GM21576 (cell line): Measurements from ENCODE around the gene PDE6G.

Source experiments
- ATAC-seq: cut with Tn5 transposase; IDR thresholded peaks from one replicate; pipeline ENCODE4 v1.9.1; 2021; ENCODE audit warnings: mild to moderate bottlenecking, moderate library complexity; ENCODE audit not compliant: unreplicated experiment

Gene PDE6G

DNA sequence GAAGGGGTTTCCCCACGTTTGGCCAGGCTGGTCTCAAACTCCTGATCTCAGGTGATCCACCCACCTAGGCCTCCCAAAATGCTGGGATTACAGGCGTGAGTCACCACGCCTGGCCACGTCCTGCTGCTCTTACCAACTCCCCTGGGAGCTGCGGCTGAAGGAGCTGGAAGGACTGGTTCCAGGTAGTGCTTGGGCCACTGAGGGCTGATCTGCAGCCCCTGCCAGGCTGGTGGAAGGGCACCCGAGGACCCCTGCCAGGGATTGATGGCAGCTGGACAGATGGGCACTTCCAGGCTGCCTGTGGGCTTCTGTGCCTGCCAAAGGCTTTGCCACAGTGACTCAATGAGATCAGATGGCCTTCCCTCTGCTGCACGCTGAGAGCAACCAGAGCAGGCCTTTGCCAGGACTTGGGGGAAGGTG is 7.7 kb upstream of the PDE6G start:
- no peak for ATAC-seq

DNA sequence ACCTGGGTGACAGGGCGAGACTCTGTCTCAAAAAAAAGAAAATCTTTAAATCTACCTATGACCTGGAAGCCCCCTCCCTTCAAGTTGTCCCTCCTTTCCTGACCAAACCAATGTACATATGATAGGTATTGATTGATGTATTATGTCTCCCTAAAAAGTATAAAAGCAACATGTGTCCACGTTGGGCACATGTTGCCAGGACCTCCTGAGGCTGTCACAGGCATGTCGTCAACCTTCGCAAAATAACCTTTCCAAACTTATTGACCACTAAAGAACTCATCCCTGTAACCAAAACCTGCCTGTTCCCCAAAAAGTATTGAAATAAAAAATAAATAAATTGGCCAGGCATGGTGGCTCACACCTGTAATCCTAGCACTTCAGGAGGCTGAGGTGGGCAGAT is 5.7 kb upstream of the PDE6G start:
- ATAC-seq = no peak

DNA sequence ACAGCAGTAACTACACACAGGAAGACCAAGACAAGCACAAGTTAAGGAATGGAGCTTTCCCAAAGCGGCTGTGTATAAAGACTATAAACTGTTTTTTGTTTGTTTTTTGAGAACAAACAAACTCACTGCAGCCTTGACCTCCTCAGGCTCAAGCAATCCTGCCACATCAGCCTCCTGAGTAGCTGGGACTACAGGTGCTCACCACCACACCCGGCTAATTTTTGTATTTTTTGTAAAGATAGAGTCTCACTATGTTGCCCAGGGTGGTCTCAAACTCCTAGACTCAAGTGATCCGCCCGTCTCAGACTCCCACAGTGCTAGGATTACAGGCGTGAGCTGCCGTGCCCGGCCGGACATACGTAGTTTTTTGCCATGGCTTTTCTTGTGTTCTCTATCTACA is 4.1 kb upstream of the PDE6G start:
- no peak for ATAC-seq

DNA sequence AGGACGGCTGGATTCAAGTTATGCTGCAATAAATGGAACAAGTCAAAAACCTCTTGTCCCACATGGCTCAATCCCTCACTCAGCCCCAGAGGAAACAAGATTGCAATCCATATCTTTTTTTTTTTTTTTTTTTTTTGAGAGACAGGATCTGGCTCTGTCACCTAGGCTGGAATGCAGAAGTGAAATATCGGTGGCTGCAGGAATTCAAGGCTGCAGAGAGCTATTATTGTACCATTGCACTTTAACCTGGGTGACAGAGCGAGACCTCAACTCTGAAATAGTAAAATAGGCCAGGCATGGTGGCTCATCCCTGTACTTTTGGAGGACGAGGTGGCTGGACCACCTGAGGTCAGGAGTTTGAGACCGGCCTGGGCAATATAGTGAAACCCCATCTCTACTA is 2.7 kb upstream of the PDE6G start:
- ATAC-seq = no peak

DNA sequence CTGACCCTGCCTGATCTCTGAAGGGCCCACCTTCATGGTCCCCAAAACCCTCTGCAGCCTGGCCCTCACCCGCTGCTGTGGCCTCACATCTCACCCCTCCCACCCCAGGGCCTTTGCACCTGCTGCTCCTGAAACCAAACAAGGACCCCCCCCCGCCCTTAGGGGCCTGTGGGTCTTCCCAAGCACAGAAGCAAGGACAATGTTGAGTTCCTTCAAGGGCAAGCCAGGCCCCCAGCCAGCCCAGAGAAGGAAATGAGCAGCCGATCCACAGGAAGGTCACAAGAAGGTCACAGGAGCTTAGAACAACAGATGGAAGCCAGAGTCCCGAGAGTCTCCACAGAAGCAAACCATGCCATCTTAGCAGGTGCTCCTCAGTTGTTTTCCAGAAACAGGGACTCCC is 493 bp upstream of the PDE6G start:
- no peak for ATAC-seq

DNA sequence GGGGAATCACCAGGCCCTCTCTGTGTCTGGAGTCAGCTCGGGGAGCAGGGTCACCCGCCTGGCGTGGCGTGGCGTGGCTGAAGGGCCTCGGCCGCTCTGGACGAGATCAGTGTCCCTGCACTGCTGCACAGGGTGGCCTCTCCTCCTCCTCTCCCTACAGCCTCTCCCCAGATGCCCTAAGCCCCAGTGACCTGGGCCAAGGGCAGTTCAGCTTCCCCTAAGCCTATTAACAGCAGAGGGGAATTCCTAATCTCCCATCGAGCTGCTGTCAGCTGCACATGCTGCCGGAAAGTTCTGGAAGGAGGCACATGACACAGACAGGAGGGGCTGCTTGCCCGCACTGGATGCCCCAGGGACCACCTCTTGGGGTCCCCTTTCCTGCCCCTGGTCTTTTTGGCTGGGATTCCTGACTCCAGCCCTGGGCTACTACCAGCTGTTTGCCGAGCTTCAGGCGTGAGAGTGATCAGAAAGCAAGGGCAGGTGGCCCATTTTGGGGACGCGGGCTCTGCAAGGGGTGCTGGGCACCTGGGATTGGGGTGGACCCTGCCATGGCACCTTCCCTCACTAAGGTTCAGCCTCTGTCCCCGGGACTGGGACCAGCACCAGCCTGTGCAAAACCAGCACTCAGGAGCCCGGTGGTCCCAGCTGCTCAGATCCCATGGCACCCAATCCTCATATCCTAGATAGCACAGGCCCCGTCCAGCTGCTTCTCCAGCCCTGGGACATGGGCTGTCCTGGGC is 794 bp downstream of the PDE6G start:
- no peak for ATAC-seq

DNA sequence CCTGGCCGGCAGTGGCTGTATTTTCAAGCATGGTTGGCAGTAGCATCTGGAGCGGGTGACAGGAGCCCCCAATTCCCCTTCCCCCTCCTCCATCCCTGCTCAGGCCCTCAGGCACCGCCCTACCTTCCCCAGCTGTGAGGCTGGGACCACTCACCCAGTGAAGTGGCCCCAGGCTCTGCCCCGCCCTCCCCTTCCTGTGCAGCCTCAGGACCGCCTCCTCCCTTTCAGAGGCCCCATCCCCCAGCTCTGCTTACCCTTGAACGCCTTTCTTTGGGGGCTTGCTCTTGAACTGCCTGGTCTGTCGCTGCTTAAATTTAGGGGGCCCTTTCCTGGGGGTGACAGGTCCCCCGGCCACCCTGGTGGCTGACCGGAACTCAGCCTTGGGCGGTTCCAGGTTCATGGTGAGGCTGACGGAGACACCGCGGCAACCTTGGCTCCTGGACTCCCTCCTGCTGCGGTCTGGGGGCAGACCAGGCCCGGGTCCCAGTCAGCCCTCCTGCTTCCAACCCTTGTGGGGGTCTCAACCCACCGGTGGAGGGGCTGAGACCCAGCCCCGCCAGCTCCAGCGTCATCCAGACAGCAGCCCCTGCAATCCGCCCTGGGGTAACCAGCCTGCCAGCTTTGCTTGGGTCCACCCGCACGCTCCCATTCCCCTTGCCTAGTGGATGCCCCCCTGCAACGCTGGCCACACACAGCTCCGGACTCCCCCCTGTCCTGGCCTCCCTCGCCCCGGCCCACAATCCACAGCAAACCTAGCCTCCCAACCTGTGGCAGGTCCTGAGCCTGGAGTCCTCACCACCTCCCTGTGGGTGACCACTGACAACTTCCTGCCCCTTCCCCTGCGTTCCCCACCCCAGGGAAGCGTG is 3.2 kb downstream of the PDE6G start:
- ATAC-seq = no peak

DNA sequence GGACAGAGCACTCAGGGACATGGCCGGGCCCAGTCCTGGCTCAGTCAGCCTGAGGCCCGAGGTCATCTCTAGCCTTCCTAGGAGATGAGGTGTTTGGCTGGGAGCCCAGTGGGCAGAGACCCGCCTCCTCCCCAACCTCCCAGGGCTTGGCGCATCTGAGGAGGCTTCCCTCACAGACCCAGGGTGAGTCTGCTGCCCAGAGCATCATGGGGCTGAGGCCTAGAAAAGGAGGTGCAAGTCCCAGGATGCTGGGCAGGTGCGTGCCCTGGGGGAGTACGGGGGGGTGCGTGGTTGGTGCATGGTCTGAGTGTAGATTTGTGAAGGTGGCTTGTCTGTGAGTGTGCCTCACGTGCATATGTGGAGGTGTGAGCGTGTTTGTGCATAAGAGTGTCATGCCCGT is 4.7 kb downstream of the PDE6G start:
- ATAC-seq = no peak

DNA sequence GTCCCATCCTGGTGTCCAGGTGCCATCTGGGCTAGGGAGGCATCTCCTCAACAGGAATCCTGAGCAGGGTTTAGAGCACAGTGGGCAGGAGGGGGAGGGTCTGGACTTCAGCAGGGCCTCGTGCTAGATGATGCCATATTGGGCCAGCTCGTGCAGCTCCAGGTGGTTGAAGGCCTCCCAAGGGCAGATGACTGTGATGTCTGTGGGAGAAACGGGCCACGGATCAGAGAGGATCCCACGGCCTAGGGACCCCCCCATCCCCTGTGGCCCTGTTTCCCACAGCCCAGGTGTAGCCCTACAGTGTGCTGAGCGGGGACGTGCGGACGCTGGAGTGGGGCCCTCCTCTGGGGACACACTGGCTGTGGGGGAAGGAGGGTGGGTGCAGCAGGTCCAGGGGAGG is 5.4 kb downstream of the PDE6G start:
- no peak for ATAC-seq

DNA sequence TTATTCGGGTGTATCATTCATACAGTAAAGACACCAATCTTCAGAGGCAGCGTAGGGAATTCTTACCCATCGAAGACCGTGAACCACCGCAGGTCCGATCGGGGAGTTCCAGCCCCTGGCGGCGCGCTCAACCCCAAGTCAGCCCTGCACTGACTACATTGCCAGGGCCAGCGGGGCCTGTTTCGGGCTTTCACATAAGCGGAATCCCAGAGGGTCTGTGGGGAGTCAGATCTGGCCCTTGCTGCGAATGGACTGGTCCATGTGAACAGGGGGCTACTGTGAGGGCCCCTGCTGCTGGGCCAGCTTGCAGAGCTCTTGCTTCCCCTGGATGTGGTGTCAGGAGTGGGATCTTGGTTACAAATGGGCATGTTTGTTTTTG is 7.6 kb downstream of the PDE6G start:
- no peak for ATAC-seq

DNA sequence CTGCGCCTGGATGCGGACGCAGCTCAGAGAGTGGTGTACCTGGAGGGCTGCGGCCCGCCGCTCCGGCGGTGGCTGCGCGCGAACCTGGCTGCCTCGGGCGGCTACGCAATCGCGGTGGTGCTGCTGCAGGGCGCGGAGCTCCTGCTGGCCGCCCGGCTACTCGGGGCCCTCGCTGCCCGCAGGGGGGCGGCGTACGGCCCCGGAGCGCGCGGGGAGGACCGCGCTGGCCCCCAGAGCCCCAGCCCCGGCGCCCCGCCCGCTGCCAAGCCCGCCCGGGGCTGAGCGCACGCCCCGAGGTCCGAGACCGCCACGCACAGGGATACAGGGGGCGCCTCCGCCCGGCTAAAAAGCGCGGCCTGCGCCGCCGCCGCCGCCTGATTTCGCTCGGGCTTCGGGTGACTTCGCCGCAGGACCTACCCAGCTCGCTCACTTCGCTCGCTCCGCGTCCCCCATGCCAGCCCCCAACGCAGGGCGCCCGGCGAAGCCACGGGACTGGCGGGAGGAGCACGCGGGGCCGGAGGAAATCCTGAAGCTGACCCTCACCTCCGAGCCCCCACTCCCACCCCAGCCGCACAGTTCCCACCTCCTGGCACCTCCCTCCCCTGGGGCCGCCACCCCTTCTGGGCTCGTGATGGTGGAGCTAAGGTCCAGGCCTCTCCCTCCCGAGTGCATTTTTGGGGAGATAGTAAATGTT is 8.2 kb downstream of the PDE6G start:
- ATAC-seq = no peak

DNA sequence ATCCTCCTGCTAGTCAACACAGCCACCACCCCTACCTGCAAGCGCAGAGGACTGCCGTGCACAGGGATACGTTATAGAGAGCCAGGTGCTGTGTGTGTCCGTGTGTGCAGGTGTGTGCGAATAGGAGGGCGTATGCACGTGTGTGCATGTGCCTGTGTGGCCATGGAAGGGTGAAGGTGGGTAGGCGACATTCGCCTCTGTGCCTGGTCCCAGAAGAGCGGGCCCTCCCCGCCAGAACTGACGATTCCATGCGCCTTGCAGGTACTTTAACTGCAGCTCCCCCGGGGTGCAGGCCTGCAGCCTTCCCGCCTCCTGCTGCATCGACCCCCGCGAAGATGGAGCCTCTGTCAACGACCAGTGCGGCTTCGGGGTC is 8.7 kb downstream of the PDE6G start:
- ATAC-seq = no peak

DNA sequence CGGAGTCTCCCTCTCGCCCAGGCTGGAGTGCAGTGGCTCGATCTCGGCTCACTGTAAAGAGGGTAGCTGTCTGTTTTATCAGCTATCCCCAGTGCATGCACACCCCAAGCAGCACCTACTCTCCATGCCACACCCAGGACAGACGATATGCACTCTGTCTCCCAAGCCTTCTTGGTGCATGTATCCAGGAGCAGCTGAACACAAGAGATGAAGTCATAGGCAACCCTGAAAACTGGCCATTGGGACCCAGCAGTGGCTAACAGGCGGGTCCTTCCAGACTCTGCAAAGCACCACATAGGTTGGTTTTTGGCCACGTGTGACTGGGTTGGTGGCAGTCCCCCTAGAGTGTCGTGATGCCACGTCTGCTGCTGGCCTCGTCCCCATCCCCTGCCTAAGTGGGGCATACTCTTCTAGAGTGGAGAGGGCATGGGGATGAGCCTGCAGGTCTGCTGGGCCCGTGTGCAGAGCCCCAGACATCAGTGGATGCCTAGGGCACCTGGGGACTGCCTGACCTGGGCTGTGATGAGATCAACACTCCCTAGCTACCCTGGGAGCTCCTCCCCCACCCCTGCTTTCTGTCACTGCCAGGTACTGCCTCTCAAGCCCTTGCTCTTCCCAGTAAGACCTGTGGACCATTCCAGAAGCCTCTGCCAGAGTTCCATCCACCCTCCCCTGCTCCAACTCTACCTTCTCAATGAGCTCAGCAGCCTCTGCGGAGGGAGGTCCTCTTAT is 9.3 kb downstream of the PDE6G start:
- ATAC-seq = no peak

DNA sequence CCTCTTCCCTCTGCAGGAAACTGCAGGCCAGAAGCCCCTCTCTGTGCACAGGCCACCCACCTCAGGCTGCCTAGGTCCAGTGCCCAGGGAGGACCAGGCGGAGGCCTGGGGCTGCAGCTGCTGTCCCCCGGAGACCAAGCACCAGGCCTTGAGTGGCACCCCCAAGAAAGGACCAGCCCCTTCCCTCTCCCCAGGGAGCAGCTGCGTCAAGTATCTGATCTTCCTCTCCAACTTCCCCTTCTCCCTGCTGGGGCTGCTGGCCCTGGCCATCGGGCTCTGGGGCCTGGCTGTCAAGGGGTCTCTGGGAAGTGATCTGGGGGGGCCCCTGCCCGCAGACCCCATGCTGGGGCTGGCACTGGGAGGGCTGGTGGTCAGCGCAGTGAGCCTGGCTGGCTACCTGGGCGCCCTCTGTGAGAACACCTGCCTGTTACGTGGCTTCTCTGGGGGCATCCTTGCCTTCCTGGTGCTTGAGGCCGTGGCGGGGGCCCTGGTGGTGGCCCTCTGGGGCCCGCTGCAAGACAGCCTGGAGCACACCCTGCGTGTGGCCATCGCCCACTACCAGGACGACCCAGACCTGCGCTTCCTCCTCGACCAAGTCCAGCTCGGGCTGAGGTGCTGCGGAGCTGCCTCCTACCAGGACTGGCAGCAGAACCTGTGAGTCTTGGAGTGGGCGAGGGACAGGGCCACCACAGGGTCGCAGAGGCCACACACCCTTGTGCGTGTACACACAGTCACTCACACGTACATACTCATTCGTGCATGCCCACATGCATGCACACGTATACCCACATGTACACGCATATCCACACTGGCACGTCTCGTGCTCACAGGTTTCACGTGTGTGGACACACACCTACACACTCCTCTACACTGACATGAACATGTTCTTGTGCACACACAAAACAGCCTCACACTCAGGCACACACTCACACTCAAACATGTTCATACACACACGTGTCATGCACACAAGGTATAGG is 11.1 kb downstream of the PDE6G start:
- no peak for ATAC-seq

DNA sequence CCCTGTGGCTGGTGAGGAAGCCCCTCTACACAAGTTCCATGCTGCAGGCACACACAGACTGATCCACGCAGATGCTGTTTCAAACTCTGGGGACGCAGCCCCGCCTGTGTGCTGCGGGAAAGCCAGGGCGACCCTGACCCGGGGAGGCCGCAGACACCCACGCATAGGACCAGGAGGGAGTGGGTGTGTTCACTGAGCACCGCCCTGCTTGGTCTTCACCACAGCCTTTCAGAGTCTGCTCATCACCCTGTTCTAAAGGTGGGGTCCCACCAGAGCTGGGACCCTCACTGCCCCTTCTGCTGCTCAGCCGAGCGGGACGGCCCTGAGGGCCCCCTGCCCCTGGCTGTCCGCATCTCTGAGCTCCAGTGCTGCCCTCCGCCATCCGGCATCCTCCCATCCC is 11.8 kb downstream of the PDE6G start:
- ATAC-seq = no peak

DNA sequence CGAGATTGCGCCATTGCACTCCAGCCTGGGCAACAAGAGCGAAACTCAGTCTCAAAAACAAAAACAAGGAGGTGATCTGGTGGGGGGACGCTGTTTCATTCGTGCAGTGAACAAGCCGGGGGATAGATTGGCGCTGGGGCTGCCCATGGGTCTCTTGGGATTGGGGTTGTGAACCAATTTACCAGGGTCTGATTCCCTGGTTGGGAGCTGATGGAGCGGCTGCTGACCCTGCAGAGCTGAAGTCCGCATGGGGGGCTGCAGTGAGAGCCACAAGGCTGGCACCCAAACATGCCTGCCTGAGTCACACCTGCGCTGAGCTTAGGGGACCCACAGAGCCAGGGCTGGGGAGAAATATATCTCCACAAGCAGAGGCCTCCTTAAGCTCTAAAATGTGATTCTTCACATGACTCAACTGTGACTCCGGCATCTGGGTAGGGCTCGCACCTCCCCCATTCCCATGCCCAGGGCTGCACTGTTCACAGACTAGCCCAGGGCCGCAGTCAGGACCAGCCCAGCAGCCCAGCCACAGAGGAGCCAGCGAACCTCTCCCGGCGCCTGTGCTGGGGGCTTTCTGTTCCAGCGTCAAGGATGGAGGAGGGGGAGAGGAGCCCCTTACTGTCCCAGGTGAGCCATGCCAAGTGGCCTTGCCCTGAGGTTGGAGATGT is 14.4 kb downstream of the PDE6G start:
- ATAC-seq = no peak

DNA sequence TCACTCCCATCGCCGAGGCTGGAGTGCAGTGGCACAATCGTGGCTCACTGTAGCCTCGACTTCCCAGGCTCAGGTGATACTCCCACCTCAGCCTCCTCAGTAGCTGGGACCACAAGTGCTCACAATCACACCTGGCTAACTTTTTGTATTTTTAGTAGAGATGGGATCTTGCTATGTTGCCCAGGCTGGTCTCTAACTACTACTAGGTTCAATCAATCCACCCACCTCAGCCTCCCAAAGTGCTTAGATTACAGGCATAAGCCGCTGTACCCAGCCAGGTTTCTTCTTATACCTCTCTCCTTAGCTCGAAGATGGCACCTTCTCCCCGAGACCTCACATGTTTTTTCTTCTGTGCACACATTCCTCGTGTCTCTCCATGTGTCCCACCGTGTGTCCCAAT is 16.3 kb downstream of the PDE6G start:
- no peak for ATAC-seq

DNA sequence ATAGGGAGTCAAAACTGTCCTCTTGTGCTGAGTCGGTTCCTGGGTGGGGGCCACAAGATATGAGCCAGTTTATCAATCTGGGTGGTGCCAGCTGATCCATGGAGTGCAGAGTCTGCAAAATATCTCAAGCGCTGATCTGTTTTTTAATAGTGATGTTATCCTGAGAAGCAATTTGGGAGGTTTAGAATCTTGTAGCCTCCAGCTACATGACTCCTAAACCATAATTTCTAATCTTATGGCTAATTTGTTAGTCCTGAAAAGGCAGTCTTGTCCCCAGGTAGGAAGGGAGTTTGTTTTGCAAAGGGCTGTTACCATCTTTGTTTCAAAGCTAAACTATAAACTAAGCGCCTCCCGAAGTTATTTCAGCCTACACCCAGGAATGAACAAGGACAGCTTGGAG is 17.7 kb downstream of the PDE6G start:
- ATAC-seq = no peak

DNA sequence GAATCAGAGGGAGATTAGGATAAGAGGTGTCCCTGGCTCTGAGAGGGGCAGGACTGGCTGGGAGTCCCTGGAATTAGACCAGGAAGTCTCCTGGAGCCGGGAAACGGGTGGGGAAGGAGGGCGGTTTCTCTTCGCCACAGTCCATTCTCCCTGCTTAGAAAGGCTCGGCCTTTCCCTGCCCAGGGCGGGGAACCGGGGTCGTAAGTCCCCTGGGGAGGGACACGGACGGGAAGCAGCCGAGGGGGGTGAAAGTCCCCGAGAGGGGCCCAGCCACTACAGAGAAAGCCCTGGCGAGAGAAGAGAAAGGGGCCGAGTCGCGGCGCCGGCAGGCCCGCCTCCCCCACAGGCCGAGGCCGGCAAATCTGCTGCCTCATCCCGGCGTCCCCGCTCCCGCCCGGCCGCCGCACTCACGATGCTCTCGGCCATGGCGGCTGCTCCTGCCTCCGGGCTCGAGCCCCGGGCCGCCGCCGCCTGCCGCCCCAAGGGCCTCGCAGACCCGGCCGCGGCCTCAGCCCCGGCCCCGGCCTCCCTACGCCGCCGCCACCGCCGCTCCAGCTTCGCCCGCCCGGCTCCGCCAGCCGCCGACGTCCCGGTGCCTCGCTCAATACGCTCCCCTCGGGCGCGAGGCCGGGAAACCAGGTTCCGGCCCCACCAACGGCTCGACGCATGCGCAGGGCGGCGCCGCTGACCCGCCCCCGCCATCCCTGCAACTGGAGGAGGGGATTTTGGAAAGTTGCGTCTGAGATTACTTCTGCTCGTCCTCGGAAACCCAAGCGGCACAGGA is 19.6 kb downstream of the PDE6G start, which contains the start of the genes NPLOC4 and TSPAN10:
Gene NPLOC4 (minus strand): TSS at position 608 of the 784 bp plus-strand sequence. CDS start 182 bp downstream, at position 426.
Gene TSPAN10 (plus strand): TSS at position 692 of the 784 bp plus-strand sequence. CDS start 5,217 bp downstream, outside the sequence.
- ATAC-seq = peak; percentile 68
